Measurements from ENCODE around the gene FLRT2.

Gene FLRT2

GRCh38 chr14:85604714-85605113, 74.8 kb downstream of the FLRT2 start:
- TF ChIP-seq CTCF (conservative IDR thresholded peaks at IDR 0.05) (no peak), ZFX (IDR thresholded peaks at IDR 0.05) (no peak)
- no peak overlapping the region for H3K27ac ChIP-seq

GRCh38 chr14:85607651-85608081, 77.7 kb downstream of the FLRT2 start:
- TF ChIP-seq ZFX (IDR thresholded peaks at IDR 0.05) (no peak), CTCF (conservative IDR thresholded peaks at IDR 0.05) (no peak)
- H3K27ac ChIP-seq: no peak overlapping the region

GRCh38 chr14:85613496-85613895, 83.6 kb downstream of the FLRT2 start:
- TF ChIP-seq ZFX (IDR thresholded peaks at IDR 0.05) (no peak), CTCF (conservative IDR thresholded peaks at IDR 0.05) (no peak)
- H3K27ac ChIP-seq: no peak overlapping the region

GRCh38 chr14:85616386-85616885, 86.5 kb downstream of the FLRT2 start:
- TF ChIP-seq ZFX (IDR thresholded peaks at IDR 0.05): no peak
- no peak for TF ChIP-seq CTCF (conservative IDR thresholded peaks at IDR 0.05)
- no peak overlapping the region for H3K27ac ChIP-seq

GRCh38 chr14:85616886-85617285, 86.9 kb downstream of the FLRT2 start:
- H3K27ac ChIP-seq: no peak overlapping the region
- no peak for TF ChIP-seq CTCF (conservative IDR thresholded peaks at IDR 0.05)
- TF ChIP-seq ZFX (IDR thresholded peaks at IDR 0.05): no peak

GRCh38 chr14:85617791-85618190, 87.8 kb downstream of the FLRT2 start:
- H3K27ac ChIP-seq: no peak overlapping the region
- TF ChIP-seq CTCF (conservative IDR thresholded peaks at IDR 0.05): no peak

GRCh38 chr14:85618390-85618789, 88.4 kb downstream of the FLRT2 start:
- no peak for TF ChIP-seq CTCF (conservative IDR thresholded peaks at IDR 0.05)
- TF ChIP-seq ZFX (IDR thresholded peaks at IDR 0.05): no peak
- no peak overlapping the region for H3K27ac ChIP-seq

Measured in C4-2B (cell line).